SU-DHL-6 (cell line): Measurements from ENCODE around the gene ATP2A3.

Experiments
- H2AFZ ChIP-seq: fragments of 200-600 bp; sonication (generic); 2 replicates; pipeline ENCODE4 v1.6.1; 2014; ENCODE audit warnings: low read depth, mild to moderate bottlenecking, moderate library complexity, mixed read lengths, antibody characterized with exemption, low read length; ENCODE audit not compliant: severe bottlenecking
- H3F3A ChIP-seq: fragments of 200-600 bp; shearing (Covaris generic); 2 replicates; pipeline ENCODE4 v1.6.0; 2016; ENCODE audit warnings: antibody characterized with exemption, mild to moderate bottlenecking; ENCODE audit not compliant: insufficient read depth
- H3K27ac ChIP-seq: fragments of 200-600 bp; sonication (generic); 2 replicates; pipeline ENCODE4 v1.5.1; 2016; ENCODE audit warnings: low read depth, mild to moderate bottlenecking, low read length, moderate library complexity, mixed read lengths
- H3K27me3 ChIP-seq: fragments of 200-600 bp; sonication (generic), shearing (Covaris generic); 2 replicates; pipeline ENCODE4 v1.6.0; 2014; ENCODE audit warnings: mild to moderate bottlenecking, low read length
- H3K36me3 ChIP-seq: fragments of 200-600 bp; sonication (generic); 2 replicates; pipeline ENCODE4 v1.6.1; 2014; ENCODE audit warnings: mild to moderate bottlenecking, low read length, mixed read lengths
- H3K4me2 ChIP-seq: fragments of 300-600, 200-600 bp; shearing (Covaris generic), sonication (generic); 2 replicates; pipeline ENCODE4 v1.6.0; 2014; ENCODE audit warnings: low read length, low read depth, mild to moderate bottlenecking; ENCODE audit not compliant: poor library complexity, severe bottlenecking
- H3K4me3 ChIP-seq: fragments of 200-600 bp; sonication (generic); 2 replicates; pipeline ENCODE4 v1.5.1; 2014; ENCODE audit warnings: antibody characterized with exemption, low read length, mild to moderate bottlenecking, mixed read lengths; ENCODE audit not compliant: insufficient read depth, poor library complexity, severe bottlenecking
- H3K79me2 ChIP-seq: fragments of 200-600 bp; sonication (generic); 2 replicates; pipeline ENCODE4 v1.6.1; 2014; ENCODE audit warnings: mild to moderate bottlenecking, low read length, moderate library complexity; ENCODE audit not compliant: insufficient read depth
- H3K9ac ChIP-seq: fragments of 200-600 bp; sonication (generic); 2 replicates; pipeline ENCODE4 v1.7.0; 2014; ENCODE audit warnings: mild to moderate bottlenecking, low read length
- H3K9me2 ChIP-seq: fragments of 200-600 bp; sonication (generic); replicated peaks from 2 replicates; pipeline ENCODE4 v1.6.1; 2014; ENCODE audit warnings: low read length; ENCODE audit not compliant: insufficient read depth
- H3K9me3 ChIP-seq: fragments of 200-600 bp; sonication (generic); 2 replicates; pipeline ENCODE4 v1.6.1; 2014; ENCODE audit warnings: low read length, mixed read lengths; ENCODE audit not compliant: insufficient read depth
- H4K20me1 ChIP-seq: fragments of 200-600 bp; sonication (generic); 2 replicates; pipeline ENCODE4 v1.6.1; 2014; ENCODE audit warnings: low read depth, mild to moderate bottlenecking, antibody characterized with exemption, low read length, moderate library complexity, mixed read lengths
- EZH2phosphoT487 ChIP-seq: fragments of 200-600 bp; sonication (generic), shearing (Covaris generic); conservative IDR thresholded peaks from 2 replicates; pipeline ENCODE4 v1.6.1; 2018; ENCODE audit warnings: mild to moderate bottlenecking, antibody characterized with exemption, low read length, moderate library complexity, mixed read lengths
- TF ChIP-seq, protein P1 (sequence below): fragments of 200-600 bp; sonication (generic); IDR thresholded peaks from one replicate; pipeline ENCODE4 v1.5.1; 2017; ENCODE audit warnings: antibody characterized with exemption, mild to moderate bottlenecking, low read length, moderate library complexity; ENCODE audit not compliant: insufficient read depth, poor library complexity, severe bottlenecking

ATP2A3 gene

DNA sequence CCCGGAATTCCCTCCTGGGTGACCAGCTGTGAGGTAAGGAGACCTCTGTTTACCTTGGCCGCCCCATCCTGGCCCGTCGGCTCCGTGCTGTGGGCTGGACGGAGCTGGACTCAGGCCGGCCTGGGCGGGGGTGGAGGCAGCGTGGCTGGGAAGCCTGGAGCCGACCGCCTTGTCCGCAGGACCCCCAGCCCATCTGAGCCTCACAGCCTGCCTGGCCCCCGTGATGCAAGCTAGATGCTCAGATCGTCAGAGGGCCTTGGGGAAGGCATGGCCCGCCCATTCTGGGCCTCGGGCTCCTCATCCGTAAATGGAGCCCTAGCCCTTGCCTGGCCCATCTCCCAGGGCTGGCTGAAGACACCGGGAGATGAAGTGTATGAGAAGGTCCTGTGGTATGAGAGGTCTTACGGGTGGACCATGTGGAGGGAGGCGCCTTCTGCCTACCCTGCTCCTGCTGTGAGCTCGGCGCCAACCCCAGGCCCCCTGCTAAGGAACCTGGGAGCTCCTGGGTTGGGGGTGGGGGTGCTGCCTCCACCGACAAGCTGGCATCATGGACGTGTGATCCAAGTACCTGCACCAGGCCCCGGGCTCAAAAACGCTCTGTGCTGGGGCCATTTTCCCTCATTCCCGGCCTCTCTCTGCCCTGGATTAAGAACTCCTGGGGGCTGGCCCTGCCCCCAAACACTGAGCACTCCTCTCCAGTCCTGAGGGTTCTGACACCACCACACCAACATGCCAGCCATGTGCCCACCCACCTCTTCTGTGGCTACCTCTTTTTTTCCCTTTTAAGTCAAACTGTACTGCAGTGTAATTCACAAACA, 42.5 kb downstream of the ATP2A3 start:
- Histone ChIP-seq H3K36me3 (no peaks in the 10 kb centered on the region), H2AFZ (no peak overlapping the region), H3F3A (peaks cover 19% of the 10 kb centered on the region; the same call in 1 of the 2 replicates), H4K20me1 (no peaks in the 10 kb centered on the region), H3K4me3 (no peak overlapping the region), H3K4me2 (no peak overlapping the region), H3K27me3 (no peaks in the 10 kb centered on the region), H3K9ac (no peak overlapping the region), H3K9me2 (no peaks in the 10 kb centered on the region), H3K79me2 (no peaks in the 10 kb centered on the region), H3K9me3 (no peaks in the 10 kb centered on the region), H3K27ac (no peak overlapping the region; the same call in 1 of the 2 replicates)
- no peak for TF ChIP-seq EZH2phosphoT487
- TF ChIP-seq, protein P1, sequence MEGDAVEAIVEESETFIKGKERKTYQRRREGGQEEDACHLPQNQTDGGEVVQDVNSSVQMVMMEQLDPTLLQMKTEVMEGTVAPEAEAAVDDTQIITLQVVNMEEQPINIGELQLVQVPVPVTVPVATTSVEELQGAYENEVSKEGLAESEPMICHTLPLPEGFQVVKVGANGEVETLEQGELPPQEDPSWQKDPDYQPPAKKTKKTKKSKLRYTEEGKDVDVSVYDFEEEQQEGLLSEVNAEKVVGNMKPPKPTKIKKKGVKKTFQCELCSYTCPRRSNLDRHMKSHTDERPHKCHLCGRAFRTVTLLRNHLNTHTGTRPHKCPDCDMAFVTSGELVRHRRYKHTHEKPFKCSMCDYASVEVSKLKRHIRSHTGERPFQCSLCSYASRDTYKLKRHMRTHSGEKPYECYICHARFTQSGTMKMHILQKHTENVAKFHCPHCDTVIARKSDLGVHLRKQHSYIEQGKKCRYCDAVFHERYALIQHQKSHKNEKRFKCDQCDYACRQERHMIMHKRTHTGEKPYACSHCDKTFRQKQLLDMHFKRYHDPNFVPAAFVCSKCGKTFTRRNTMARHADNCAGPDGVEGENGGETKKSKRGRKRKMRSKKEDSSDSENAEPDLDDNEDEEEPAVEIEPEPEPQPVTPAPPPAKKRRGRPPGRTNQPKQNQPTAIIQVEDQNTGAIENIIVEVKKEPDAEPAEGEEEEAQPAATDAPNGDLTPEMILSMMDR = no peak

DNA sequence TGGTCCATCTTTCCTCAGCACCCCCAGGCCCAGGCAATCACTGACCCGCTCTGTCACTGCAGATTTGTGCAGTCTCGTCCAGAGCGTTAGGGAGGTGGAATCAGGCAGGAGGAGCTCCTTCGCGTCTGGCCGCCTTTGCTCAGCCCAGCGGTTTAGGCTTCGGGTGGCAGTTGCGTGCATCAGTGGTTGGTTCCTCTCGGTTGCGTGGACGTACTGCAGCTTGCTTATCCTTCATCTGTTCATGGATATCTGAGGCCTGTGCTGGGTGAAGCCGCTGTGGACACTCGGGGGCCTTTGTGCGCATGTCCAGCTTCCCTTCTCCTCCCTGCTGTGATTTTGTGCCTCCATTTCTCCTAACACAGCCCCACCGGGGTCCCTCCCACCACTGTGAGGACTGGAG, 43.2 kb downstream of the ATP2A3 start:
- H3K36me3 ChIP-seq = no peaks in the 10 kb centered on the region
- no peak overlapping the region for H3K27ac ChIP-seq
- H3K9ac ChIP-seq = no peak overlapping the region
- H3K9me2 ChIP-seq = no peaks in the 10 kb centered on the region
- H3K9me3 ChIP-seq = no peaks in the 10 kb centered on the region
- no peak overlapping the region for H3K4me3 ChIP-seq
- no peaks in the 10 kb centered on the region for H3K79me2 ChIP-seq
- no peak overlapping the region for H3K4me2 ChIP-seq
- TF ChIP-seq EZH2phosphoT487 = no peak
- TF ChIP-seq, protein P1 = no peak
- H3F3A ChIP-seq = peaks cover 17% of the 10 kb centered on the region; the same call in 1 of the 2 replicates
- no peaks in the 10 kb centered on the region for H3K27me3 ChIP-seq
- H4K20me1 ChIP-seq = no peaks in the 10 kb centered on the region
- H2AFZ ChIP-seq = no peak overlapping the region

DNA sequence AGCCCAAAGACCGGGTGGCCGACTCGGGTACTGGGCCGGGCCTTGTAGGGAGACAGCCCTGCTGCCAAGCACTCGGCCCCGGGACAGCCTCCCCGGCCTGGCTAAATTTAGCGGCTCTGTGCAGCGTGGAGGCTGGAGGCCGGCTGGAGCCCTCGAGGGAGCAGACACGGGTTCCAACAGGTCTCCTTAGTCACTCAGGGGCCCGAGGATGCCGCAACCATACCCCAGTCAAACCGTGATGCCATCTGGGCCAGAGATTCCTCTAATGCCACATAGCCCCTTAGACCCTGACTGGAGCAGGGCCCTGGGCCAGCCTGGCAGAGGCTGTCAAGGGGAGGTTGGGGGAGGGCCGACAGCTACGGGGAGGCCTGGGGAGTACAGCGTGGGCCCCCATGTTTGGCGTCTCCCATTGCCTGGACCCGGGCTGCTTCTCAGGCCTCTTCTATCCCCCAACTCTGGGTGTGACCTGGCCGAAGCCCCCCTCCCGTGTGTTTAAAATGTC, 45.1 kb downstream of the ATP2A3 start:
- H3K27me3 ChIP-seq = no peaks in the 10 kb centered on the region
- H3K4me2 ChIP-seq = no peak overlapping the region
- H2AFZ ChIP-seq = no peak overlapping the region
- H3K79me2 ChIP-seq = no peaks in the 10 kb centered on the region
- H3F3A ChIP-seq = peaks cover 11% of the 10 kb centered on the region; the same call in 1 of the 2 replicates
- no peaks in the 10 kb centered on the region for H4K20me1 ChIP-seq
- no peak for TF ChIP-seq EZH2phosphoT487
- TF ChIP-seq, protein P1 = no peak
- H3K9me3 ChIP-seq = no peaks in the 10 kb centered on the region
- H3K27ac ChIP-seq = no peak overlapping the region
- H3K9me2 ChIP-seq = no peaks in the 10 kb centered on the region
- H3K36me3 ChIP-seq = no peaks in the 10 kb centered on the region
- no peak overlapping the region for H3K4me3 ChIP-seq
- H3K9ac ChIP-seq = no peak overlapping the region
